C4-2B (cell line): ENCODE measurements around the gene TAF8.
"Not testable (repeated sequence)": the region's sequence is repeated elsewhere in the genome, so short reads cannot be mapped to it uniquely, and the experiment has no call there.

Experiments used
- H3K27ac ChIP-seq: fragments of 450-650 bp; 2 replicates; pipeline ENCODE4 v1.5.1; 2017
- CTCF ChIP-seq: fragments of 450-650 bp; conservative IDR thresholded peaks from 2 replicates; pipeline ENCODE4 v1.5.1; 2017; ENCODE audit warnings: mild to moderate bottlenecking
- ZFX ChIP-seq: fragments of 450-650 bp; IDR thresholded peaks from 2 replicates; pipeline ENCODE4 v1.6.1; 2017

Gene TAF8

GRCh38 chr6:42030585-42031506 is 19.5 kb upstream of the TAF8 start:
- H3K27ac ChIP-seq, result no peak overlapping the region
- TF ChIP-seq CTCF (no peak), ZFX (no peak)

- no peak overlapping the region for H3K27ac ChIP-seq
- TF ChIP-seq ZFX, result no peak
- TF ChIP-seq CTCF, result no peak
These were observed 18.0 kb upstream of the TAF8 start for GRCh38 chr6:42032366-42032765.

GRCh38 chr6:42037669-42038068 is 12.7 kb upstream of the TAF8 start:
- H3K27ac ChIP-seq, result not testable (repeated sequence)

GRCh38 chr6:42038163-42038562 is 12.2 kb upstream of the TAF8 start:
- H3K27ac ChIP-seq, result no peak overlapping the region
- no peak for TF ChIP-seq CTCF
- no peak for TF ChIP-seq ZFX

GRCh38 chr6:42038811-42039408 is 11.4 kb upstream of the TAF8 start:
- H3K27ac ChIP-seq, result no peak overlapping the region
- TF ChIP-seq CTCF (no peak), ZFX (no peak)

- no peak for TF ChIP-seq ZFX
- TF ChIP-seq CTCF, result no peak
- H3K27ac ChIP-seq, result no peak overlapping the region
These were observed 9.4 kb upstream of the TAF8 start for GRCh38 chr6:42040856-42041480.

GRCh38 chr6:42041481-42042053 is 8.8 kb upstream of the TAF8 start:
- no peak for TF ChIP-seq CTCF
- no peak for TF ChIP-seq ZFX
- H3K27ac ChIP-seq, result no peak overlapping the region
